ENCODE results near the gene CALML3. TPM values are rescaled to one million over a fixed set of nuclear protein-coding genes. Genes with fewer than 3 reads are reported as not detected.

Gene CALML3
- total RNA-seq: not detected in 2 replicates

GRCh38 chr10:5524641-5525560 is at the start of gene CALML3:
CALML3 (plus strand) TSS chr10:5524961; CDS start chr10:5525086, 125 bp downstream.

GRCh38 chr10:5499493-5500140 is 25.1 kb upstream of the CALML3 start, which contains the start of gene CALML5:
CALML5 (minus strand) TSS chr10:5499570; CDS start chr10:5499438, 132 bp downstream.

Other genes with a start within 250 kb of the CALML3 start
- gene UCN3, start 160.0 kb upstream of the CALML3 start, total RNA-seq: not detected in 2 replicates
- 0.18 and 0.19 TPM in 2 replicates for gene TUBAL3, start 120.1 kb upstream of the CALML3 start, total RNA-seq
- 15.2 and 18.2 TPM in 2 replicates for gene NET1, start 112.4 kb upstream of the CALML3 start, total RNA-seq
- not detected in 2 replicates for gene CALML5, start 25.4 kb upstream of the CALML3 start, total RNA-seq
- gene ASB13, start 141.6 kb downstream of the CALML3 start, total RNA-seq: 6.2 and 10.6 TPM in 2 replicates
- 47.9 and 72.0 TPM in 2 replicates for gene TASOR2, start 159.9 kb downstream of the CALML3 start, total RNA-seq

Data from endothelial cell of coronary artery (primary cell).